Hepatocyte (in vitro differentiated cells): ENCODE data around the gene SLC34A2.

Source experiments
- CTCF ChIP-seq: fragments of 200-600 bp; sonication (generic); IDR thresholded peaks from 2 replicates; pipeline ENCODE4 v1.5.1; 2016; ENCODE audit warnings: antibody characterized with exemption, mild to moderate bottlenecking; ENCODE audit not compliant: poor library complexity
- EZH2 ChIP-seq: fragments of 200-600 bp; sonication (generic); IDR thresholded peaks from 2 replicates; pipeline ENCODE4 v1.6.1; 2016; ENCODE audit warnings: antibody characterized with exemption, mild to moderate bottlenecking, borderline replicate concordance
- EZH2phosphoT487 ChIP-seq: fragments of 200-600 bp; sonication (generic); IDR thresholded peaks from one replicate; pipeline ENCODE4 v1.6.1; 2018; ENCODE audit warnings: antibody characterized with exemption, mild to moderate bottlenecking, low read depth, moderate library complexity; ENCODE audit not compliant: unreplicated experiment, severe bottlenecking

DNA sequence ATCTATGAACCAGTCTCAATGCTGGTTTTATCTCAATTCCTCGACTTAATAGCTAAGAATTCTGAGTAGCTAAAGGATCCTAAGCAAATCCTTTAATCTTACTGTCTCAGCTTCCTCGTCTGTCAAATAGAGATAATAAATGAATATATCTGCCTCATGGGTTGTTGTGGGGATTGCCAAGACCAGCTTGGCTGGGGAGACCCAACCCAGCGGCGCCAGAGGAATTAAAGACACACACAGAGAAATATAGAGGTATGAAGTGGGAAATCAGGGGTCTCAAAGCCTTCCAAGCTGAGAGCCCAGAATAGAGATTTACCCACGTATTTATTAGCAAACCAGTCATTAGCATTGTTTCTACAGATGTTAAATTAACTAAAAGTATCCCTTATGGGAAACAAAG is 41.9 kb downstream of the SLC34A2 start:
- TF ChIP-seq CTCF (no peak), EZH2phosphoT487 (no peak), EZH2 (no peak)
